Naive thymus-derived CD4-positive, alpha-beta T cell (primary cell): Measurements from ENCODE around the gene TBC1D1. TPM values are rescaled to one million over a fixed set of nuclear protein-coding genes. Genes with fewer than 3 reads are reported as not detected.

Experiments
- ATAC-seq: fragments of 150-1000 bp; cut with Tn5 transposase; 2 replicates; pipeline ENCODE4 v1.10.0; 2021; ENCODE audit warnings: mild to moderate bottlenecking, moderate library complexity
- CTCF ChIA-PET: fragments of 350-600 bp; sonication (Branson Sonifier 250); formaldehyde crosslinking; loops from one replicate; lab custom pipeline; 2021; ENCODE audit warnings: antibody characterized with exemption; lab: Charles Lee
- POLR2A ChIA-PET: fragments of 350-600 bp; sonication (Branson Sonifier 250); formaldehyde crosslinking; loops from one replicate; lab custom pipeline; 2021; ENCODE audit warnings: antibody characterized with exemption, inconsistent platforms; lab: Charles Lee
- DNase-seq, 9 donors: peaks; one replicate each; pipeline versions ENCODE4 v3.0.0 to v3.0.0-alpha.2; 2020 to 2022; ENCODE audit warnings: mixed read lengths in 1 of 9
- H3K27ac ChIP-seq: one replicate; pipeline ENCODE4 v1.7.0; 2013; ENCODE audit warnings: mild to moderate bottlenecking, low read depth, low read length, moderate library complexity
- H3K27me3 ChIP-seq, 2 donors: one replicate each; pipeline ENCODE4 v1.7.0; 2013; ENCODE audit warnings: low read length in 2 of 2, mild to moderate bottlenecking in 2 of 2, moderate library complexity in 2 of 2; ENCODE audit not compliant: control insufficient read depth in 2 of 2, insufficient read depth in 2 of 2
- H3K36me3 ChIP-seq, 3 experiments: 1 replicate in 2 of 3; 2 replicates in 1 of 3; pipeline ENCODE4 v1.7.0; 2013; ENCODE audit warnings: low read length in 3 of 3, mild to moderate bottlenecking in 3 of 3, moderate library complexity in 1 of 3; ENCODE audit not compliant: insufficient read depth in 3 of 3, control insufficient read depth in 2 of 3
- H3K4me1 ChIP-seq, 2 donors: one replicate each; pipeline ENCODE4 v1.7.0; 2013; ENCODE audit warnings: low read length in 2 of 2, mild to moderate bottlenecking in 2 of 2, moderate library complexity in 1 of 2; ENCODE audit not compliant: control insufficient read depth in 2 of 2, insufficient read depth in 2 of 2
- H3K4me3 ChIP-seq: 2 replicates; pipeline ENCODE4 v1.7.0; 2013; ENCODE audit warnings: mild to moderate bottlenecking, low read length
- H3K9me3 ChIP-seq, 3 experiments: 1 replicate in 2 of 3; 2 replicates in 1 of 3; pipeline ENCODE4 v1.7.0; 2013; ENCODE audit warnings: low read length in 3 of 3; ENCODE audit not compliant: control insufficient read depth in 2 of 3
- H3K27ac Mint-ChIP-seq, 9 donors: one replicate each; pipeline ENCODE4 v1.8.0; 2020 to 2022; ENCODE audit warnings: mixed read lengths in 9 of 9, mild to moderate bottlenecking in 8 of 9, moderate library complexity in 5 of 9, inconsistent platforms in 2 of 9
- H3K27me3 Mint-ChIP-seq, 5 donors: one replicate each; pipeline ENCODE4 v1.8.0; 2021 to 2022; ENCODE audit warnings: mixed read lengths in 5 of 5, mild to moderate bottlenecking in 1 of 5
- H3K36me3 Mint-ChIP-seq, 5 donors: one replicate each; pipeline ENCODE4 v1.8.0; 2020 to 2022; ENCODE audit warnings: mixed read lengths in 5 of 5, mild to moderate bottlenecking in 3 of 5, inconsistent platforms in 1 of 5
- H3K4me1 Mint-ChIP-seq, 7 donors: one replicate each; pipeline ENCODE4 v1.8.0; 2020 to 2022; ENCODE audit warnings: mixed read lengths in 7 of 7, mild to moderate bottlenecking in 3 of 7, inconsistent platforms in 1 of 7
- H3K4me3 Mint-ChIP-seq, 10 donors: one replicate each; pipeline ENCODE4 v1.8.0; 2020 to 2022; ENCODE audit warnings: mild to moderate bottlenecking in 10 of 10, mixed read lengths in 10 of 10, moderate library complexity in 6 of 10, inconsistent platforms in 2 of 10
- H3K9me3 Mint-ChIP-seq, 11 donors: one replicate each; pipeline ENCODE4 v1.8.0; 2020 to 2022; ENCODE audit warnings: mixed read lengths in 11 of 11, mild to moderate bottlenecking in 4 of 11, inconsistent platforms in 1 of 11, moderate library complexity in 1 of 11
- intact Hi-C, 2 donors: fragments of 100-400 bp; cut with micrococcal nuclease; formaldehyde crosslinking; loops; one replicate each; pipeline ENCODE4 v1.15.1; 2023
- polyA plus RNA-seq, 2 donors: library from polyadenylated mRNA; unstranded; fragments of 300-500 nt; fragmentation: Illumina TruSeq; gene quantifications; one replicate each; pipeline ENCODE4 v1.2.3, GENCODE V29; 2021
- total RNA-seq, 6 experiments: library from RNA in 5 of 6; stranded (reverse) in 5 of 6; gene quantifications; 1 replicate in 5 of 6; 2 replicates in 1 of 6; pipeline ENCODE4 v1.2.3 and lab custom pipeline; 2021 to 2026

TBC1D1 gene
- total and polyA plus RNA-seq, 7 experiments from 2014 or later: 19.4 to 66.8 (median 46.9) TPM

DNA sequence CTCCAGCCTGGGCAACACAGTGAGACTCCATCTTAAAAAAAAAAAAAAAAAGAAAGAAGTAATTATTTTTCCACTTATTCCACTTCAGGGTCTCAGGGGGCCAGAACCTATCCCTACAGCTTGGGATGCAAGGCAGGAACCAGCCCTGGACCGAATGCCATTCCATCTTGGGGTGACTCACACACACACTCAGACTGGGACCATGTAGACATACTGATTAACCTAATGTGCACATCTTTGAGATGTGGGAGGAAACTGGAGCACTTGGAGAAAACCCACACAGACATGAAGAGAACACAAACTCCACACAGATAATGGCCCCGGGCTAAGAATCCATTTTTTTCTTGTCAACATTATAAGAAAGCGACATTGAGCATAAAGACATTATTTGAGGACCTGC is 201.8 kb downstream of the TBC1D1 start:
- peak overlapping the region in 2 of 9 donors; percentile 9 to 55 for H3K27ac Mint-ChIP-seq
- intact Hi-C loops: loop anchor here in 1 of 2 donors (5.0 kb wide), 1 partner anchor 40 kb away; no protein-coding TSS in a partner anchor
- ChIA-PET POLR2A (no interaction called here), CTCF (no interaction called here)
- Histone ChIP-seq H3K27ac (no peak overlapping the region), H3K9me3 (no peaks in the 10 kb centered on the region), H3K4me1 (no peaks in the 10 kb centered on the region), H3K36me3 (peaks cover 0 to 25% (median 0%) of the 10 kb centered on the region in 3 experiments), H3K27me3 (no peaks in the 10 kb centered on the region), H3K4me3 (no peak overlapping the region)
- H3K36me3 Mint-ChIP-seq: peaks cover 22 to 61% (median 46%) of the 10 kb centered on the region in 5 donors
- H3K27me3 Mint-ChIP-seq: no peaks in the 10 kb centered on the region
- no peak for ATAC-seq
- H3K4me3 Mint-ChIP-seq: no peak overlapping the region
- H3K9me3 Mint-ChIP-seq: no peaks in the 10 kb centered on the region
- no peak for DNase-seq
- H3K4me1 Mint-ChIP-seq: peaks cover 3 to 25% (median 14%) of the 10 kb centered on the region in 7 donors

DNA sequence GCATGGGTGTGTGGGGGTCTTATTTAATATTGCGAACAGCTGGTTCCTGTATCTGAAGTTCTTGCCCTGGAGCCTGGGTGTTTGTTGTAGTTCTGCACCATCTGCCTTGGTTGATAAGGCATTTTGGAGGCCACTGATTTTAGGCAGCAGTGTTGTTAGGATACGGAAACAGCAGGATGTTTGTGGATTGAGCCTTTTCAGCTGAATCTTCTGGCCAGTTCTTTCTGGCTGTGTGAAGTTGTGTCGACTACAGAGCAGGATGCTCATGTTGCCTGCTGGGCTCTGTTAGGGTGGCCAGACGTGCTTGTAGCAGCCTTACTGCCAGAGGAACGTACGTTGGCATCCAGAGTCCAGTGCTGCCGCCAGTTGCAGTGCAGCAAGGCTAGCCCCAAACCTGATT is 203.5 kb downstream of the TBC1D1 start:
- ChIA-PET POLR2A (interaction anchor here (0.6 kb wide), 1 partner anchor 766 kb away, joined by 4 read pairs; no protein-coding TSS in a partner anchor), CTCF (no interaction called here)
- Histone ChIP-seq H3K4me3 (no peak overlapping the region), H3K9me3 (no peaks in the 10 kb centered on the region), H3K27me3 (no peaks in the 10 kb centered on the region), H3K27ac (no peak overlapping the region), H3K36me3 (peaks cover 0 to 31% (median 0%) of the 10 kb centered on the region in 3 experiments), H3K4me1 (no peaks in the 10 kb centered on the region)
- intact Hi-C loops: loop anchor here in 1 of 2 donors (5.0 kb wide), 1 partner anchor 38 kb away; no protein-coding TSS in a partner anchor
- Mint-ChIP-seq H3K9me3 (no peaks in the 10 kb centered on the region), H3K36me3 (peaks cover 22 to 65% (median 50%) of the 10 kb centered on the region in 5 donors), H3K4me1 (peaks cover 3 to 25% (median 14%) of the 10 kb centered on the region in 7 donors), H3K4me3 (no peak overlapping the region), H3K27me3 (no peaks in the 10 kb centered on the region), H3K27ac (no peak overlapping the region)
- peak; percentile 16 for ATAC-seq
- DNase-seq: no peak

DNA sequence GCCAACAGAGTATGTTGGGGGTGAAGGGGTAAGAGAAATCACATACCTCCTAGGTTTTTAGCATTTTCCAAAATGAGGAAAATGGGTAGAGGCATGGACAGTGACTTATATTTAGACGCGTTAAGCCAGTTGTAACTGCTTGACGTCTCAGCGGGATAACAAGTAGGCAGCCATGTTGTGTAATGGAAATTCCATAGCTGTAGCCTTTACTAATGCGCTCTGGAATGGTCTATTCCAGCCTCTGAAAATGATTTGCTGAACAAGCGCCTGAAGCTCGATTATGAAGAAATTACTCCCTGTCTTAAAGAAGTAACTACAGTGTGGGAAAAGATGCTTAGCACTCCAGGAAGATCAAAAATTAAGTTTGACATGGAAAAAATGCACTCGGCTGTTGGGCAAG is 204.8 kb downstream of the TBC1D1 start:
- peaks cover 0 to 21% (median 4%) of the 10 kb centered on the region in 7 donors for H3K4me1 Mint-ChIP-seq
- H3K27ac Mint-ChIP-seq: no peak overlapping the region
- H3K27ac ChIP-seq: no peak overlapping the region
- H3K27me3 ChIP-seq: no peaks in the 10 kb centered on the region
- ATAC-seq: no peak
- peaks cover 0 to 31% (median 0%) of the 10 kb centered on the region in 3 experiments for H3K36me3 ChIP-seq
- CTCF ChIA-PET: no interaction called here
- H3K9me3 ChIP-seq: no peaks in the 10 kb centered on the region
- POLR2A ChIA-PET: no interaction called here
- no peaks in the 10 kb centered on the region for H3K9me3 Mint-ChIP-seq
- no peaks in the 10 kb centered on the region for H3K27me3 Mint-ChIP-seq
- H3K4me1 ChIP-seq: no peaks in the 10 kb centered on the region
- H3K4me3 Mint-ChIP-seq: no peak overlapping the region
- intact Hi-C loops: no loop called here
- H3K4me3 ChIP-seq: no peak overlapping the region
- no peak for DNase-seq
- H3K36me3 Mint-ChIP-seq: peaks cover 17 to 66% (median 45%) of the 10 kb centered on the region in 5 donors

DNA sequence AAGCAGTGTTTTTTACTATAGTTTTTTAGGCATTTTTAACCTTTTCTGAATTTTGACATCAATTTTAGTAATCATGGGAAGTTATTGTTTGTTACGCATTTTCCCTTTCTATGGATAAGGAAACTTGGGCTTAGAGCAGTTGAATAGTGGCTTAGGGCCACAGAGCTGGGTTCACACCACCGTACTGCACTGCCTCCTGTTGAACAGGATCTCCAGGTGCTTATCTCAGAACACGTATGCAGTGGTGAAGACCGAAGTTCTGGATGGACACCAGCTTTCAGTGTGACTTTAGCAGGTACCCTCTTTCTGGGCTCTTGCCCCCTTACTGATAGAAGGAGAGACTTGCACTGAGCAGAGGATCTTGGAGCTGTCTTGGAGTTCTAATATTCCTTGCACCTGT is 206.9 kb downstream of the TBC1D1 start:
- H3K4me1 ChIP-seq: no peaks in the 10 kb centered on the region
- Mint-ChIP-seq H3K27ac (no peak overlapping the region), H3K4me3 (no peak overlapping the region), H3K27me3 (no peaks in the 10 kb centered on the region), H3K36me3 (peaks cover 8 to 64% (median 37%) of the 10 kb centered on the region in 5 donors), H3K9me3 (no peaks in the 10 kb centered on the region), H3K4me1 (peaks cover 0 to 9% (median 0%) of the 10 kb centered on the region in 7 donors)
- DNase-seq (no peak), ATAC-seq (no peak)
- H3K36me3 ChIP-seq: peaks cover 0 to 36% (median under 1%) of the 10 kb centered on the region in 3 experiments
- H3K4me3 ChIP-seq: no peak overlapping the region
- no peaks in the 10 kb centered on the region for H3K9me3 ChIP-seq
- H3K27me3 ChIP-seq: no peaks in the 10 kb centered on the region
- no peak overlapping the region for H3K27ac ChIP-seq
- ChIA-PET CTCF (no interaction called here), POLR2A (no interaction called here)
- intact Hi-C loops: no loop called here

DNA sequence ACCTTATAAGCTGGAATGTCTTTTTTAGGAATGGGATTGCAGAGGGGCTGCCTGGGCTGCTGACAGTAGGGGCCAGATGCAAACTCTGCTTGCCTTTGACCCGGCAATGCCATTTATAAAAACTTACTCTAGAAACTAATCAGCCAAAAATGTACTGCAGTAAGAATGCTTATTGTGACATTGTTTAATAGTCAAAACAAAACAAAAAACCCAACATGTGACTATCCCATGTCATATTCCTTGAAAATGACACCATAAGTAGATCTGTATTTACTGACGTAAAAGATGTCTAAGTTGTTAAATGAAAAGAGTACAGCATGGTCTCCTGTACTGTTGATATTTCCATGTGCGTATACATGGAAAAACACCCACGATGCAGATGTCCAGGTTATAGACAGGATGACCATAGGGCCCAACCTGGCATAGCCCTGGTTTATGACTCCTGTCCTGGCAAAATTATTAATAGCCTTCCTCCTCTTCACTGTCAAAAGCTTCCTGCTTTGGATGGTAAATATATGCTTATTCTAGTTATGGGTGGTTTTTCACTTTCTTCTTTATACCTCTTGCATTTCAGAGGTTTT is 208.2 kb downstream of the TBC1D1 start:
- intact Hi-C loops: no loop called here
- Mint-ChIP-seq H3K9me3 (no peaks in the 10 kb centered on the region), H3K27me3 (no peaks in the 10 kb centered on the region), H3K36me3 (peaks cover 7 to 69% (median 42%) of the 10 kb centered on the region in 5 donors), H3K4me3 (no peak overlapping the region), H3K27ac (no peak overlapping the region), H3K4me1 (peaks cover 0 to 5% (median 0%) of the 10 kb centered on the region in 7 donors)
- Histone ChIP-seq H3K27ac (no peak overlapping the region), H3K4me3 (no peak overlapping the region), H3K9me3 (no peaks in the 10 kb centered on the region), H3K36me3 (peaks cover 0 to 44% (median 3%) of the 10 kb centered on the region in 3 experiments), H3K27me3 (no peaks in the 10 kb centered on the region), H3K4me1 (no peaks in the 10 kb centered on the region)
- CTCF ChIA-PET: no interaction called here
- ATAC-seq (no peak), DNase-seq (no peak)
- POLR2A ChIA-PET: no interaction called here

DNA sequence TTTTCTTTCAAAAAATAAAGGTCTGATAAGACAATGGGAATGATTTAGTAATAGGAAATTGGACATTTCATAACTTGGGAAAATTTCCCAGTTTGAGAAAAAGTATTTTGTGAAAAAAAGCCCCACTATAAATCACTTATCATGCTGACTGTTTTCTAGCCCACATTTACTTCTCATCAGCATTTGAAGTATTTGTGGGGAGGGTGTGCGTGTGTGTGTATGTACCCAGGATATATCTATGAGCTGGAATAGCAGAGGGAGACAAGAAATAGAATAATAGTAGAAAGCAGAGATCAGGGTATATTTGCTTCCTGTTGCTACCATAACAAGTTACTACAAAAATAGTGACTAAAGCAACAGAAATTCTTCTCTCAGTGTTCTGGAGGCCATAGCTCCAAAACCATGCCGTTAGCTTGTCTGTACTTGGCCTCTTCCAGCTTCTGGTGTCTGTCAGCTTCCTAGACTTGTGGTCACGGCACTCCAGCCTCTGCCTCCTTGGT is 209.1 kb downstream of the TBC1D1 start:
- H3K4me3 ChIP-seq: no peak overlapping the region
- no peak overlapping the region for H3K4me3 Mint-ChIP-seq
- no peak overlapping the region for H3K27ac ChIP-seq
- H3K27ac Mint-ChIP-seq: no peak overlapping the region
- intact Hi-C loops: no loop called here
- no peaks in the 10 kb centered on the region for H3K27me3 Mint-ChIP-seq
- ATAC-seq: no peak
- no peaks in the 10 kb centered on the region for H3K4me1 ChIP-seq
- DNase-seq: no peak
- ChIA-PET POLR2A (no interaction called here), CTCF (no interaction called here)
- peaks cover 0 to 46% (median 3%) of the 10 kb centered on the region in 3 experiments for H3K36me3 ChIP-seq
- H3K9me3 ChIP-seq: no peaks in the 10 kb centered on the region
- peaks cover 7 to 74% (median 42%) of the 10 kb centered on the region in 5 donors for H3K36me3 Mint-ChIP-seq
- H3K27me3 ChIP-seq: no peaks in the 10 kb centered on the region
- no peaks in the 10 kb centered on the region for H3K9me3 Mint-ChIP-seq
- peaks cover 0 to 6% (median 0%) of the 10 kb centered on the region in 7 donors for H3K4me1 Mint-ChIP-seq
